Measurements from ENCODE around the gene APOA1.

The APOA1 gene

DNA sequence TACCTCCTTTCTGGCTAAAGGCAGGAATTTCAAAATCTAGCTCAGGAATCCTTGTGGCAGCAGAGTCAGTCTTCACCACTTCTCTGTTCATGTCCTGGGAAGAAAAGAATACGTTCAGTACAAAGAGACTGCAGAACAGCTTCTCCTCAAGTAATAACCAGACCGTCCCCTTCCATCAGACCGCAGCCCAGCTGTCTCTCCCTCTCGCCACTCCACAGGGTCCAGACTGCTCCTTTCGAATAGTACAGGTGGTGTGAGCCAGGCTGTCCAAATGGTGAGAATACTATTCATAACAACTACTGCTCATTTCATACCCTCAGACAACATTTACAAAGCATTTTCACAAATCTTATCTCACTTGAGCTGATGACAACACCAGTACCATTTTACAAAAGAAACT, 50.5 kb downstream of the APOA1 start:
- no peak for DNase-seq

DNA sequence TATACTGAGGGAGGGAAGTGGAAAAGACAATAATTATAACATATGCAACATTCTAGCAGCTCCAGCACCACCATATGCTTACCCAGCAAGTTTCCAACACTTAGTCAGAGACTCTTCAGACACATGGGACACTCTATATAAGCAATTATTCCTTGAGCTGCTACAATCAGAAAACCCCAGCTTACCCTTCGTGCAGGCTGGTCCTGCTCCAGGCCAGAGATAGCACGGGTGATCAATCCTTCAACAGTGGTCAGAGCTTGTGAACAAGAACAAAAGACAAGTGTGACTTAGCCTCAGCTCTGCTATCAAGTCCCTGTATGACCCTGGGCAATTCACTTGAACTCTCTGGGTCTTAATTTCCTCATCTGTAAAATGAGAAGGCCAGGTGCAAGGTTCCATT, 51.1 kb downstream of the APOA1 start:
- DNase-seq, result no peak
